Large intestine (tissue), 3 donors: ENCODE measurements around the gene TMEM208. TPM values are rescaled to one million over a fixed set of nuclear protein-coding genes. Genes with fewer than 3 reads are reported as not detected.

Source experiments
- DNase-seq, 2 donors: peaks; one replicate each; pipeline versions ENCODE4 v3.0.0 to v3.0.0-alpha.2; 2013
- H3K27ac ChIP-seq: one replicate; pipeline ENCODE4 v1.5.1; 2013; ENCODE audit warnings: low read length
- H3K27me3 ChIP-seq: 2 replicates; pipeline ENCODE4 v1.6.1; 2013; ENCODE audit warnings: low read length; ENCODE audit not compliant: control insufficient read depth, insufficient read depth
- H3K36me3 ChIP-seq: 2 replicates; pipeline ENCODE4 v1.6.1; 2013; ENCODE audit warnings: low read length; ENCODE audit not compliant: control insufficient read depth, insufficient read depth
- H3K4me1 ChIP-seq: one replicate; pipeline ENCODE4 v1.6.1; 2013; ENCODE audit warnings: low read length; ENCODE audit not compliant: control insufficient read depth, insufficient read depth
- H3K4me3 ChIP-seq: one replicate; pipeline ENCODE4 v1.5.1; 2013; ENCODE audit warnings: low read length
- H3K9me3 ChIP-seq: one replicate; pipeline ENCODE4 v1.6.1; 2013; ENCODE audit warnings: mild to moderate bottlenecking, low read depth, low read length, moderate library complexity; ENCODE audit not compliant: control insufficient read depth
- WGBS: methylation state at CpG from one replicate; pipeline ENCODE4 v1.1.5; 2013; ENCODE audit warnings: low lambda C conversion rate; ENCODE audit not compliant: insufficient coverage; 5-methylcytosine and 5-hydroxymethylcytosine counted together
- polyA plus RNA-seq: library from polyadenylated mRNA; unstranded; fragments of 120-200 nt; gene quantifications from one replicate; pipeline ENCODE4 v1.2.1, GENCODE V29; 2013

TMEM208 gene
- polyA plus RNA-seq, 1 donor, result 52.8 TPM

DNA sequence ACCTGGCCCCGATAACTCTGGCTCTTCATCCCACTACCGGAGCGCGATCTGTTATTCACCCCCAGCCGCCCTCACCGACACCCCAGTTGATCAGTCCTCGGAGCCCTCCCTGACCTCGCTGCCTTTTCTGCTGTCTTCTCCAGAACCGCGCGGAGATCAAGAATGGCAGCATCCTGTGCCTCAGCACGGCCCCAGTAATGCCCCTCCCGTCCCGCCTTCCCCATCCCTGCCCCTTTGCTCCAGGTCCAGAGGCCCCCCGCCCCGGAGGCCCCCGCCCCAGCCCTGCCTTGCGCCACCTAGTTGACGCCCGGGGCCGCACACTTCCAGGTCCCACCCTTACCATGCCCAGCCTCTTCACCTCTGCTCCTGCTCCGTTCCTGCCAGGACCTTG is 27.1 kb upstream of the TMEM208 start:
- Histone ChIP-seq H3K9me3 (no peaks in the 10 kb centered on the region), H3K27ac (peak overlapping the region; percentile 99), H3K4me3 (peak overlapping the region; percentile 96), H3K36me3 (peaks cover 70% of the 10 kb centered on the region), H3K27me3 (no peaks in the 10 kb centered on the region), H3K4me1 (peaks cover 20% of the 10 kb centered on the region)
- WGBS, result 13% methylated on average over 3 of the region's 22 CpGs
- peak in 1 of 2 donors; percentile 56 for DNase-seq

DNA sequence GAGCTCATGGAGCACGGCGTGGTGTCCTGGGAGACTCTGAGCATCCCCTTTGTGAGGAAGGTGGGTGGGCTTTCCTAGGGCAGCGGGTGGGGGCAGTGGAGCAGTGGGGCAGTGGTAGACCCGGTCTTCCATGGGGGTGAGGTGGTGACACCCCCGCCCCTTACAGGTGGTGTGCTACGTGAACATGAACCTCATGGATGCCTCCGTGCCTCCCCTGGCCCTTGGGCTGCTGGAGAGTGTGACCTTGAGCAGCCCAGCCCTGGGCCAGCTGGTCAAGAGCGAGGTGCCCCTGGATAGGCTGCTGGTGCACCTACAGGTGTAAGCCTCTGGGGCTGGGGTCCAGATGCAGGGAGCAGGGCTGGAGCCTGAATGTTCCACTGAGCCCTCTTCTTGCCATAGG is 26.4 kb upstream of the TMEM208 start:
- WGBS, result no CpG with 5 or more reads among the region's 8 CpGs
- peaks cover 20% of the 10 kb centered on the region for H3K4me1 ChIP-seq
- no peak overlapping the region for H3K4me3 ChIP-seq
- no peaks in the 10 kb centered on the region for H3K9me3 ChIP-seq
- no peak overlapping the region for H3K27ac ChIP-seq
- H3K36me3 ChIP-seq, result peaks cover 63% of the 10 kb centered on the region
- no peak for DNase-seq
- no peaks in the 10 kb centered on the region for H3K27me3 ChIP-seq

DNA sequence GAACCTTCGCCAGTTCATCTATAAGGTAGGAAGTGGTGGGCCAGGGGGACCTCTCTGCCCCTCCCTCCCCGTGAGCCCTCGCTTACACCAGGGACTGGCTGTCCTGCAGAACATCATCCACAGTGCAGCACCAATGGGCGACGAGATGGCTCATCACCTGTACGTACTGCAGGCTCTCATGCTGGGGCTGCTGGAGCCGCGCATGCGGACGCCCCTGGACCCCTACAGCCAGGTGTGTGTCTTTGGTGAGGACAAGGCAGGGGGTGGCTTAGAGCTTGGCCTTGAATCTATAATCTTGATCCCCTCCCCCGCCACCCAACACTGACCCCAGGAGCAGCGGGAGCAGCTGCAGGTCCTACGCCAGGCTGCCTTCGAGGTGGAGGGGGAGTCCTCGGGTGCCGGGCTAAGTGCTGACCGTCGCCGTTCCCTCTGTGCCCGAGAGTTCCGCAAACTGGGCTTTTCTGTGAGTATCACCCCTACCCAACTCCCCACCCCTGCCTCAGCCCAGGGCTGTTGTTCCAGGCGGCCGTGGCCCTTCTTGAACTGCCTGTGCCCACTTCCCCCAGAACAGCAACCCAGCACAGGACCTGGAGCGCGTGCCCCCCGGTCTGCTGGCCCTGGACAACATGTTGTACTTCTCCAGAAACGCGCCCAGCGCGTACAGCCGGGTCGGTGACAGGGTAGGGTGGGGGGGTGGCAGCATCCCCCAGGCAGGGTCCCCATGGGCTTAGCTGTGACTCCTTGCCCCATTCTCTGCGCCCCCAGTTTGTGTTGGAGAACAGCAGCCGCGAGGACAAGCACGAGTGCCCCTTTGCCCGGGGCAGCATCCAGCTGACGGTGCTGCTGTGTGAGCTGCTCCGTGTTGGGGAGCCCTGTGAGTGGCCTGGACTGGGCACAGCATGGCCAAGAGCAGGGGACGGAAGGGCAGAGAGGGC is 25.3 kb upstream of the TMEM208 start:
- Histone ChIP-seq H3K27me3 (no peaks in the 10 kb centered on the region), H3K27ac (no peak overlapping the region), H3K36me3 (peaks cover 55% of the 10 kb centered on the region), H3K4me1 (peaks cover 20% of the 10 kb centered on the region), H3K4me3 (no peak overlapping the region), H3K9me3 (no peaks in the 10 kb centered on the region)
- DNase-seq, result no peak
- no CpG with 5 or more reads among the region's 40 CpGs for WGBS

DNA sequence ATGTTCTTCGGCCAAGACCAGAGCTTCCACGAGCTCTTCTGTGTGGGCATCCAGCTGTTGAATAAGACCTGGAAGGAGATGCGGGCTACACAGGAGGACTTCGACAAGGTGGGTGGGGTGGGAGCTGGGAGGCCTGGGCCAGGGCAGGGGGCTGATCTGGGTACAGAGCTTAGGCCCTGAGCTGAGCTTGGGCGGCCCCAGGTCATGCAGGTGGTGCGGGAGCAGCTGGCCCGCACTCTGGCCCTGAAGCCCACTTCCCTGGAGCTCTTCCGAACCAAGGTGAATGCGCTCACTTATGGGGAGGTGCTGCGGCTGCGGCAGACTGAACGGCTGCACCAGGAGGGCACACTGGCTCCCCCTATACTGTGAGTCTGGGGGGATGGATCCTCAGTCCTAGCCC is 24.5 kb upstream of the TMEM208 start:
- Histone ChIP-seq H3K4me1 (peaks cover 18% of the 10 kb centered on the region), H3K27me3 (no peaks in the 10 kb centered on the region), H3K36me3 (peaks cover 48% of the 10 kb centered on the region), H3K27ac (no peak overlapping the region), H3K9me3 (no peaks in the 10 kb centered on the region), H3K4me3 (no peak overlapping the region)
- WGBS, result no CpG with 5 or more reads among the region's 12 CpGs
- DNase-seq, result no peak

DNA sequence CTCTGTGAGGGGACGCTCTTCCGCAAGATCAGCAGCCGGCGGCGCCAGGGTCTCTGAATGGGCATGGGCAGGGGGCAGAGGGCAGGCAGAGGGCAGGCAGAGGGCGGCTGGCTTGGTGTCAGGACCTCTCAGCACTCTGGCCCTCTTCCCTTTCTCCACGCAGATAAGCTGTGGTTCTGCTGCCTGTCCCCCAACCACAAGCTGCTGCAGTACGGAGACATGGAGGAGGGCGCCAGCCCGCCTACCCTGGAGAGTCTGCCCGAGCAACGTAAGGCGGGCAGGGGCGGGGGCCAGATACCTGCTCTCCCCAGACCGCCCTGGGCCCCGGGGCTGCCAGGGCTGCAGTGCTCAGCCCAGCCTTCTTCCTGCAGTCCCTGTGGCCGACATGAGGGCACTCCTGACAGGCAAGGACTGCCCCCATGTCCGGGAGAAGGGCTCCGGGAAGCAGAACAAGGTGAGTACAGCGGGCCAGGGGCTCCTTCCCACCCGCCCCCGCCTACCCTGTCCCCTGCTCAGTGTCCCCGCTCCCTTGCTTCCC is 23.9 kb upstream of the TMEM208 start:
- Histone ChIP-seq H3K27me3 (no peaks in the 10 kb centered on the region), H3K4me3 (no peak overlapping the region), H3K27ac (no peak overlapping the region), H3K9me3 (no peaks in the 10 kb centered on the region), H3K4me1 (peaks cover 12% of the 10 kb centered on the region), H3K36me3 (peaks cover 42% of the 10 kb centered on the region)
- no peak for DNase-seq
- WGBS, result no CpG with 5 or more reads among the region's 23 CpGs

DNA sequence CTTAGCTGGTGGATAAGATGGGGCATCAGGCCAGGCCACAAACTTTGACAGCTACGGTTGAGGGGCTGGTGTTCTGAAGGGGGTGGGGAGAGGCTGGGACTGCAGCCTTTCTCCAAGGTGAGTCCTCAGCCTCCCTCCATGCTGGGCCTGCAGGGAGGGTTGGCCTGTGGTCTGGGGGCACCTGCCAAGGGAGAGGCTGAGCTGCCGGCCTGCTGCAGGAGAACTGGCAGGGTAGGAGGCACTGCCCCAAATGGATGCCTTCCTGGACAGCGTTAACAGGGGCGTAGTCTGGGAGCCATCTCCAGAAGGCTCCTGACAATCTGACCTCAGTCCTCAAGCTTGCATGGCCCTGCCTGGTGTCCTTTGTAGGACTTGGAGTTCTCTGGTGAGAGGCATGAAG is 22.9 kb upstream of the TMEM208 start:
- no peak overlapping the region for H3K4me3 ChIP-seq
- H3K4me1 ChIP-seq, result peaks cover 6% of the 10 kb centered on the region
- no peak for DNase-seq
- H3K27me3 ChIP-seq, result no peaks in the 10 kb centered on the region
- peaks cover 39% of the 10 kb centered on the region for H3K36me3 ChIP-seq
- no CpG with 5 or more reads among the region's 4 CpGs for whole genome bisulfite sequencing
- no peaks in the 10 kb centered on the region for H3K9me3 ChIP-seq
- H3K27ac ChIP-seq, result no peak overlapping the region

DNA sequence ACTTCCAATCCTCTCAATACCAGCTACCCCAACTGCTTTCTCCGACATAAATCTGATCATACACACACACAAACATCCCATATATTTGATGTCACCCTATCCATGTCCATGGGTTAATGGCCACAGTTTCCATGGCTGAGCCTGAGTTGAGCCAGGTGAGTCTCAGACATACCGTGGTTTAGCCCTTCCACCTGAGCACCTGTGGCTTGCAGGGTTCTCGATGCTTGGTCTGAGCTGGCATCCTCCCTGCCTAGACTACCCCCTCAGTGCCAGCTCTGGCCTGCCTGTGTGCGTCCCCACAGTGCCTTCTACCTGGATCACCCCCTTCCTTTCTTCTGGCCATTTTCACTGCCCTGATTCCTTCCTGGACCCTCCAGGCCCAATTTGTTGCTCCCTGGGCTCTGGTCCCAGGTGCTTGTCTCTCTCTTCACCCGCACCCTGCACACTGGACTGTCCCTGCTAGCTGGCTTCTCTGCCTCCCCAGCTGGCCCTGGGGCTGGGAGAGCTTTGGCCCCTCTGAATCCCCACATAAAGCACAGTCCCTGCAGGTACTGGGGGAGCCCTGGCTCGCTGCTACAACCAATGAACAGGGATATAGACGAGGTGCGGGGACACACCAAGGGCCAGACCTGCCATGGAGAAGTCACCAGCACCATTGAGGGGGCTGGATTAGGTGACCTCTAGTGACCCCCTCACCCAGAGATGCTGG is 20.6 kb upstream of the TMEM208 start:
- WGBS, result no CpG with 5 or more reads among the region's 8 CpGs
- Histone ChIP-seq H3K9me3 (no peaks in the 10 kb centered on the region), H3K4me1 (no peaks in the 10 kb centered on the region), H3K27ac (no peak overlapping the region), H3K4me3 (no peak overlapping the region), H3K36me3 (peaks cover 34% of the 10 kb centered on the region), H3K27me3 (no peaks in the 10 kb centered on the region)
- no peak for DNase-seq

DNA sequence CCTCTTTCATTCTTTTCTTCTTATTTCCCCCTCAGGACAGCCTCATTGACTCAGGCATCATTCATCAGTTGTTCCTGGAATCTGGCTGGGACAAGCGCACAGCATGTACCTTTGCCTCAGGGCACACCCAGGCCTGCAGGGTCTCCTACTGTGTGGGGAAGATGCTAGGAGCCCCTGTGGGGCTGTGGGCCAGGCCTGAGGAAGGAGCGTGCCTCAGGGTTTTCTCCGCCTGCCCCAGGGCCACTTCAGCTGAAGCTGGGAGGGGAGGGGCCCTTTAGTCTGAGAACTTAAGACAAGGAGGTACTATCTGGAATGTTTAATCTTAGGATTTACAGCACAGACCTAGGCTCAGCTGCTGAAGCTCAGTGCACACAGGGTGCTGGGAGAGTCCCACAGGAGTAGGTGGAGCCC is 20.1 kb upstream of the TMEM208 start:
- Histone ChIP-seq H3K36me3 (peaks cover 29% of the 10 kb centered on the region), H3K27ac (no peak overlapping the region), H3K4me3 (no peak overlapping the region), H3K4me1 (no peaks in the 10 kb centered on the region), H3K27me3 (no peaks in the 10 kb centered on the region), H3K9me3 (no peaks in the 10 kb centered on the region)
- DNase-seq, result no peak
- WGBS, result no CpG with 5 or more reads among the region's 3 CpGs

DNA sequence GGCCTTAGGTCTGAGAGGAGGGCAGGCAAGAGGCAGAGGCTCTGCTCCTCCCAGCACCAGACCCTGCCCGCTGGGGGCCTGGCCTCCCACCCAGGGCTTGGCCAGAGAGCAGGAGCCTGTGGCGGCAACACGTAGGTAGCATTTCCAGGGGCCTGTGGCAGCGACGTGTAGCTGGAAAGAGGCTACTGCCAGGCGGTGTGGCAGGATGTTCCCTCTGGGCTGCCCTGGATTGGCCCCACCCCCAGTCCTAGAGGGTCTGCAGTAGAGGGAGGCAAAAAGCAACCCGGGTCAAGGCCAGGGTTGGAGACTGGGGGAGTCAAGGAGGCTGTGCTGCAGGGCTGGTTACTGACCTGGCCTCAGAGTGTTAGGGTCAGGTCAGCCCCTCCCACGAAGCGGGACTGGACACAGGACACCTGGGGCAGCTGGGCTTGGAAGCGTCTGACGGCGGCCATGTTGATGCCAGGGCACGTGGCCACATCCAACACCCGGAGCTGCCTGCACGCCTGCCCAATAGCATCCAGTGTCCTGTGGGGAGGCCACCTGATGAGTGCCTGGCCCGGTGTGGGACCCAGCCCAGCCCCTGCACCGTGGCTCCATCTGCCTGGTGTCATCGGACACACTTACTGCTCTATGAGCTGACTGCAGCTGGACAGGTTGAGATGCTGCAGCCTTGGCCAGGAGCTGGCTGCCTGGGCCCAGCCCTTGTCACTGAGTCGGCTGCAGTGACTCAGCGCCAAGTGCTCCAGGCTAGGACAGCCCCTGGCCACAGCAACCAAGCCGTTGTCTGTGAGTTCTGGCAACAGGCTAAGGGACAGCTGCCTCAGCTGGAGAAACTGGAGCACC is 19.5 kb upstream of the TMEM208 start:
- Histone ChIP-seq H3K27ac (no peak overlapping the region), H3K36me3 (peaks cover 23% of the 10 kb centered on the region), H3K27me3 (no peaks in the 10 kb centered on the region), H3K4me1 (no peaks in the 10 kb centered on the region), H3K4me3 (no peak overlapping the region), H3K9me3 (no peaks in the 10 kb centered on the region)
- WGBS, result no CpG with 5 or more reads among the region's 21 CpGs
- no peak for DNase-seq
